ENCODE measurements around the gene SRP54.
"Not testable (repeated sequence)": the region's sequence is repeated elsewhere in the genome, so short reads cannot be mapped to it uniquely, and the experiment has no call there.

SRP54 gene

GRCh38 chr14:34982421-34983147, at the start of gene SRP54:
TSS of gene SRP54 (plus strand) at chr14:34982992. CDS start at chr14:34996710, 13,718 bp downstream.
- DNase-seq, result peak; percentile 98

- no peak for DNase-seq
These were observed 49.5 kb upstream of the SRP54 start for GRCh38 chr14:34933301-34933700.

- no peak for DNase-seq
These were observed 47.3 kb upstream of the SRP54 start for GRCh38 chr14:34935488-34935887.

GRCh38 chr14:34937442-34937841, 45.4 kb upstream of the SRP54 start:
- no peak for DNase-seq

- DNase-seq, result no peak
These were observed 44.9 kb upstream of the SRP54 start for GRCh38 chr14:34937876-34938275.

GRCh38 chr14:34943506-34943905, 39.3 kb upstream of the SRP54 start:
- DNase-seq, result no peak

GRCh38 chr14:34944744-34945143, 38.0 kb upstream of the SRP54 start:
- no peak for DNase-seq

GRCh38 chr14:34946699-34947098, 36.1 kb upstream of the SRP54 start:
- DNase-seq, result no peak

GRCh38 chr14:34951286-34951685, 31.5 kb upstream of the SRP54 start:
- DNase-seq, result no peak

- DNase-seq, result no peak
These were observed 25.9 kb upstream of the SRP54 start for GRCh38 chr14:34956931-34957330.

GRCh38 chr14:34957771-34958286, 25.0 kb upstream of the SRP54 start:
- DNase-seq, result no peak

GRCh38 chr14:34962106-34962505, 20.7 kb upstream of the SRP54 start:
- not testable (repeated sequence) for DNase-seq

GRCh38 chr14:34964977-34965764, 17.6 kb upstream of the SRP54 start:
- no peak for DNase-seq

GRCh38 chr14:34965912-34966311, 16.9 kb upstream of the SRP54 start:
- no peak for DNase-seq

GRCh38 chr14:34966413-34966812, 16.4 kb upstream of the SRP54 start:
- no peak for DNase-seq

GRCh38 chr14:34970665-34971064, 12.1 kb upstream of the SRP54 start:
- DNase-seq, result no peak

GRCh38 chr14:34971381-34971780, 11.4 kb upstream of the SRP54 start:
- DNase-seq, result no peak

GRCh38 chr14:34971801-34972200, 11.0 kb upstream of the SRP54 start:
- no peak for DNase-seq

GRCh38 chr14:34978444-34978843, 4.3 kb upstream of the SRP54 start:
- DNase-seq, result no peak

- DNase-seq, result no peak
These were observed 2.4 kb upstream of the SRP54 start for GRCh38 chr14:34980337-34980900.

- DNase-seq, result peak; percentile 64
These were observed 910 bp upstream of the SRP54 start for GRCh38 chr14:34981743-34982420.

- no peak for DNase-seq
These were observed 462 bp downstream of the SRP54 start for GRCh38 chr14:34983148-34983760.

GRCh38 chr14:34983786-34984185, 994 bp downstream of the SRP54 start:
- no peak for DNase-seq

Data from NCI-H82 (cell line).